A673 (cell line): ENCODE results near the gene MIAT.

Experiments
- EZH2 ChIP-seq: fragments of 200-600 bp; sonication (generic); IDR thresholded peaks from 2 replicates; pipeline ENCODE4 v1.6.1; 2017; ENCODE audit warnings: borderline replicate concordance, low read depth, mild to moderate bottlenecking, mixed read lengths, antibody characterized with exemption, low read length; ENCODE audit not compliant: poor library complexity, severe bottlenecking
- TF ChIP-seq, protein P1 (sequence below): fragments of 300-800, 200-600 bp; sonication (generic); conservative IDR thresholded peaks from 2 replicates; pipeline ENCODE4 v1.5.1; 2017; ENCODE audit warnings: low read depth, mild to moderate bottlenecking, antibody characterized with exemption, low read length, moderate library complexity, mixed read lengths

DNA sequence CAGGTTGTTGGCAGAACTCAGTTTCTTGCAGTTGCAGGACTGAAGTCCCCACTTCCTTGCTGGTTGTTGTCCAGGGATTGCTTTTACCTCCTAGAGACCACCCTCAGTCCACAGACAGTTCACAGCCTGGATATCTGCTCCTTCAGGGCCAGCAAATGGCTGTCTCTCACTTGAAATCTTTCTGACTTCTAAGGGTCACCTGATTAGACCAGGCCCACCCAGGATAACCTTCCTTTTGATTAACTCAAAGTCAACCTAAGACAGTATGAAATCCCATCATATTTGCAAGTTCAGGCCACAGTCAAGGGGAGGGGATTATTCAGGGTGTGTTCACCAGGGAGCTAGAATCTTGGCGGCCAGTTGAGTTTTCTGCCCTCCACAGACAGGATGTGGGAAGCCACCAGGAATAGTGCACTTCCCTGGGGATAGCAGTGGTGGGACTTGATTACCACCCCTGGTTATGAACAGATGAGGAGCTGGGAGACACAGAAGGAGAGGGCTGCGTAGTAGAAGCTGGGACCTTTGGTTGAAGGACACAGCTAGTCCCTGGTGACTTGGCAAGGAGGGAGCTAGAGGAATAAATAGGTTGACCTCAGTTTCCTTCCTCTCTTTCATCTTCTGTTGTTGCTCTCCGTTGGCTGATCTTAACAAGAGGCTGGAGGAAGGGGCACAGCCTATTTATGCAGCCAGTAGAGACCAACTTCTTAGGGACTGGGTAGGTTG, 33.4 kb downstream of the MIAT start:
- TF ChIP-seq, protein P1, sequence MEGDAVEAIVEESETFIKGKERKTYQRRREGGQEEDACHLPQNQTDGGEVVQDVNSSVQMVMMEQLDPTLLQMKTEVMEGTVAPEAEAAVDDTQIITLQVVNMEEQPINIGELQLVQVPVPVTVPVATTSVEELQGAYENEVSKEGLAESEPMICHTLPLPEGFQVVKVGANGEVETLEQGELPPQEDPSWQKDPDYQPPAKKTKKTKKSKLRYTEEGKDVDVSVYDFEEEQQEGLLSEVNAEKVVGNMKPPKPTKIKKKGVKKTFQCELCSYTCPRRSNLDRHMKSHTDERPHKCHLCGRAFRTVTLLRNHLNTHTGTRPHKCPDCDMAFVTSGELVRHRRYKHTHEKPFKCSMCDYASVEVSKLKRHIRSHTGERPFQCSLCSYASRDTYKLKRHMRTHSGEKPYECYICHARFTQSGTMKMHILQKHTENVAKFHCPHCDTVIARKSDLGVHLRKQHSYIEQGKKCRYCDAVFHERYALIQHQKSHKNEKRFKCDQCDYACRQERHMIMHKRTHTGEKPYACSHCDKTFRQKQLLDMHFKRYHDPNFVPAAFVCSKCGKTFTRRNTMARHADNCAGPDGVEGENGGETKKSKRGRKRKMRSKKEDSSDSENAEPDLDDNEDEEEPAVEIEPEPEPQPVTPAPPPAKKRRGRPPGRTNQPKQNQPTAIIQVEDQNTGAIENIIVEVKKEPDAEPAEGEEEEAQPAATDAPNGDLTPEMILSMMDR, result no peak
- TF ChIP-seq EZH2, result no peak
